ENCODE results near the gene ENAH.

DNA sequence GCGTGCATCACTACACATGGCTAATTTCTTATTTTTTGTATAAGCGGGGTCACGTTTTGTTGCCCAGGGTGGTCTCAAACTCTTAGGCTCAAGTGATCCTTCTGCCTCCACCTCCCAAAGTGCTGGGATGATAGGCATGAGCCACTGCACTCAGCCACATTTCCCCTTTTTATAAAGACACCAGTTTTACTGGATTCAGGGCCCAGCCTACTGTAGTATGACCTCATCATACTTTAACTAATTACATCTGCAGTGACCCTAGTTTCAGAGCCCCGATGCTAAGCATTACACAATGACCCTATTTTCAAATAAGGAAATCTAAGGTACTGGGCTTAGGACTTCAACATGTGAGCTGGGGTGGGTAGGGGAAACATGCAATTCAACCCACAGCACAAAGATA lies 31.8 kb upstream of the ENAH start:
- TF ChIP-seq, protein P1, sequence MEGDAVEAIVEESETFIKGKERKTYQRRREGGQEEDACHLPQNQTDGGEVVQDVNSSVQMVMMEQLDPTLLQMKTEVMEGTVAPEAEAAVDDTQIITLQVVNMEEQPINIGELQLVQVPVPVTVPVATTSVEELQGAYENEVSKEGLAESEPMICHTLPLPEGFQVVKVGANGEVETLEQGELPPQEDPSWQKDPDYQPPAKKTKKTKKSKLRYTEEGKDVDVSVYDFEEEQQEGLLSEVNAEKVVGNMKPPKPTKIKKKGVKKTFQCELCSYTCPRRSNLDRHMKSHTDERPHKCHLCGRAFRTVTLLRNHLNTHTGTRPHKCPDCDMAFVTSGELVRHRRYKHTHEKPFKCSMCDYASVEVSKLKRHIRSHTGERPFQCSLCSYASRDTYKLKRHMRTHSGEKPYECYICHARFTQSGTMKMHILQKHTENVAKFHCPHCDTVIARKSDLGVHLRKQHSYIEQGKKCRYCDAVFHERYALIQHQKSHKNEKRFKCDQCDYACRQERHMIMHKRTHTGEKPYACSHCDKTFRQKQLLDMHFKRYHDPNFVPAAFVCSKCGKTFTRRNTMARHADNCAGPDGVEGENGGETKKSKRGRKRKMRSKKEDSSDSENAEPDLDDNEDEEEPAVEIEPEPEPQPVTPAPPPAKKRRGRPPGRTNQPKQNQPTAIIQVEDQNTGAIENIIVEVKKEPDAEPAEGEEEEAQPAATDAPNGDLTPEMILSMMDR (IDR thresholded peaks at IDR 0.05; ENCODE audit: low read depth, low read length): no peak
- no peak for TF ChIP-seq EZH2phosphoT487 (IDR thresholded peaks at IDR 0.05; ENCODE audit: low read depth)
